SK-N-SH (cell line): ENCODE results near the gene CADM1. TPM values are rescaled to one million over a fixed set of nuclear protein-coding genes. Genes with fewer than 3 reads are reported as not detected.
A peak's percentile ranks its signal among the peaks of the same experiment; 100 is the strongest.

ENCODE experiments used
- CTCF ChIA-PET: fragments of 300-600, 350-600 bp; formaldehyde crosslinking; extraction: SDS; loops from one replicate; lab custom pipeline; 2021; lab: Yijun Ruan, JAX
- POLR2A ChIA-PET: fragments of 350-600 bp; sonication (Branson Sonifier 250); formaldehyde crosslinking; extraction: SDS; loops from one replicate; lab custom pipeline; 2020; ENCODE audit warnings: antibody characterized with exemption, inconsistent platforms; lab: Yijun Ruan, JAX
- DNase-seq: peaks from one replicate; pipeline ENCODE4 v3.0.0; 2012
- H2AFZ ChIP-seq: fragments of 200-600 bp; sonication (generic); 2 replicates; pipeline ENCODE4 v1.8.1; 2016; ENCODE audit warnings: antibody characterized with exemption, mild to moderate bottlenecking, low read depth
- H3F3A ChIP-seq: fragments of 200-600 bp; sonication (generic); replicated peaks from 2 replicates; pipeline ENCODE3; 2016; ENCODE audit warnings: antibody characterized with exemption, mild to moderate bottlenecking; ENCODE audit not compliant: insufficient read depth
- H3K27ac ChIP-seq, 2 experiments: fragments of 200-500 bp in 1 of 2; fragments of 200-600 bp in 1 of 2; sonication (Bioruptor generic) in 1 of 2; sonication (generic), shearing (Covaris generic) in 1 of 2; 2 replicates each; pipeline versions ENCODE4 v1.5.1 to v1.6.1; 2014 to 2016; ENCODE audit warnings: low read depth in 2 of 2, inconsistent platforms in 1 of 2, low read length in 1 of 2, mild to moderate bottlenecking in 1 of 2, mixed read lengths in 1 of 2
- H3K27me3 ChIP-seq: fragments of 200-600 bp; sonication (generic), shearing (Covaris generic); 2 replicates; pipeline ENCODE4 v1.6.1; 2016; ENCODE audit warnings: mixed run types; ENCODE audit not compliant: insufficient read depth
- H3K36me3 ChIP-seq, 2 experiments: fragments of 200-500 bp in 1 of 2; fragments of 200-600 bp in 1 of 2; sonication (Bioruptor generic) in 1 of 2; sonication (generic) in 1 of 2; replicated peaks in 1 of 2; 2 replicates each; pipeline versions ENCODE3 to v1.5.1; 2014 to 2016; ENCODE audit warnings: low read length in 1 of 2, mild to moderate bottlenecking in 1 of 2; ENCODE audit not compliant: insufficient read depth in 2 of 2, control insufficient read depth in 1 of 2
- H3K4me1 ChIP-seq, 2 experiments: fragments of 200-500 bp in 1 of 2; fragments of 200-600 bp in 1 of 2; sonication (Bioruptor generic) in 1 of 2; sonication (generic), shearing (Covaris generic) in 1 of 2; 2 replicates each; pipeline versions ENCODE4 v1.5.1 to v1.6.1; 2014 to 2016; ENCODE audit warnings: low read depth in 1 of 2, low read length in 1 of 2, mixed run types in 1 of 2; ENCODE audit not compliant: insufficient read depth in 2 of 2, control insufficient read depth in 1 of 2
- H3K4me2 ChIP-seq: fragments of 200-600 bp; sonication (generic), shearing (Covaris generic); 2 replicates; pipeline ENCODE4 v1.6.1; 2017; ENCODE audit warnings: mixed run types
- H3K4me3 ChIP-seq, 2 experiments: fragments of 200-500 bp in 1 of 2; fragments of 200-600 bp in 1 of 2; sonication (Bioruptor generic) in 1 of 2; sonication (generic), shearing (Covaris generic) in 1 of 2; 2 replicates each; pipeline versions ENCODE4 v1.5.1 to v1.8.1; 2014 to 2016; ENCODE audit warnings: low read depth in 2 of 2, inconsistent platforms in 1 of 2, low read length in 1 of 2, mild to moderate bottlenecking in 1 of 2, mixed read lengths in 1 of 2, moderate library complexity in 1 of 2
- H3K79me2 ChIP-seq: fragments of 200-600 bp; sonication (generic); 2 replicates; pipeline ENCODE4 v1.8.1; 2017; ENCODE audit warnings: mild to moderate bottlenecking; ENCODE audit not compliant: insufficient read depth
- H3K9ac ChIP-seq: fragments of 200-600 bp; sonication (generic); 2 replicates; pipeline ENCODE4 v1.6.1; 2017; ENCODE audit warnings: mixed run types
- H3K9me2 ChIP-seq: fragments of 200-600 bp; sonication (generic); 2 replicates; pipeline ENCODE4 v1.6.1; 2017; ENCODE audit warnings: mixed run types
- H3K9me3 ChIP-seq: fragments of 200-600 bp; sonication (generic); 2 replicates; pipeline ENCODE4 v1.6.1; 2017; ENCODE audit warnings: mixed run types, mild to moderate bottlenecking, moderate library complexity
- H4K20me1 ChIP-seq: fragments of 200-600 bp; sonication (generic); 2 replicates; pipeline ENCODE4 v1.6.1; 2017; ENCODE audit warnings: mild to moderate bottlenecking, mixed run types; ENCODE audit not compliant: insufficient read depth
- ELF1 ChIP-seq: IDR thresholded peaks from 2 replicates; pipeline ENCODE4 v1.4.0; 2012
- FOXM1 ChIP-seq: IDR thresholded peaks from 2 replicates; pipeline ENCODE4 v1.4.0; 2012; ENCODE audit warnings: low read depth, mild to moderate bottlenecking
- GATA2 ChIP-seq: sonication (generic); formaldehyde crosslinking; IDR thresholded peaks from 2 replicates; pipeline ENCODE4 v1.5.0; 2020; ENCODE audit warnings: mild to moderate bottlenecking, missing genetic modification reagents
- IRF3 ChIP-seq: fragments of 150-350 bp; IDR thresholded peaks from 2 replicates; pipeline ENCODE4 v1.6.1; 2016; ENCODE audit warnings: mild to moderate bottlenecking, low read depth, low read length
- MXI1 ChIP-seq: IDR thresholded peaks from 2 replicates; pipeline ENCODE4 v1.6.1; 2012; ENCODE audit warnings: mild to moderate bottlenecking, low read depth, low read length, improper control_type of control experiment
- NFIC ChIP-seq: IDR thresholded peaks from 2 replicates; pipeline ENCODE4 v1.4.0; 2012; ENCODE audit warnings: borderline replicate concordance
- RAD21 ChIP-seq: IDR thresholded peaks from 2 replicates; pipeline ENCODE4 v1.6.1; 2012; ENCODE audit warnings: mild to moderate bottlenecking, low read length
- RCOR1 ChIP-seq: fragments of 150-350 bp; IDR thresholded peaks from 2 replicates; pipeline ENCODE4 v1.6.1; 2017; ENCODE audit warnings: antibody characterized with exemption, low read length
- SMC3 ChIP-seq: IDR thresholded peaks from 2 replicates; pipeline ENCODE4 v1.6.1; 2012; ENCODE audit warnings: low read depth, low read length, improper control_type of control experiment
- WGBS: methylation state at CpG from one replicate; pipeline ENCODE4 v1.1.6; 2017; ENCODE audit warnings: low lambda C conversion rate; 5-methylcytosine and 5-hydroxymethylcytosine counted together
- polyA plus RNA-seq, 3 experiments: library from polyadenylated mRNA; depleted of rRNA; stranded (reverse); fragments of >200 nt; gene quantifications; 2 replicates each; pipeline ENCODE4 v1.2.3, GENCODE V29; 2012
- TF ChIP-seq, protein P1 (sequence below): fragments of 200-600 bp; sonication (generic); IDR thresholded peaks from 2 replicates; pipeline ENCODE4 v1.6.1; 2017; ENCODE audit warnings: antibody characterized with exemption, mild to moderate bottlenecking, moderate library complexity
- TF ChIP-seq, protein P2 (sequence below): IDR thresholded peaks from 2 replicates; pipeline ENCODE4 v1.4.0; 2012; ENCODE audit warnings: low read depth, borderline replicate concordance

The CADM1 gene
- polyA plus RNA-seq, 1 of the 3 experiments (the other 2 are of a cell fraction) = 7.9 TPM

DNA sequence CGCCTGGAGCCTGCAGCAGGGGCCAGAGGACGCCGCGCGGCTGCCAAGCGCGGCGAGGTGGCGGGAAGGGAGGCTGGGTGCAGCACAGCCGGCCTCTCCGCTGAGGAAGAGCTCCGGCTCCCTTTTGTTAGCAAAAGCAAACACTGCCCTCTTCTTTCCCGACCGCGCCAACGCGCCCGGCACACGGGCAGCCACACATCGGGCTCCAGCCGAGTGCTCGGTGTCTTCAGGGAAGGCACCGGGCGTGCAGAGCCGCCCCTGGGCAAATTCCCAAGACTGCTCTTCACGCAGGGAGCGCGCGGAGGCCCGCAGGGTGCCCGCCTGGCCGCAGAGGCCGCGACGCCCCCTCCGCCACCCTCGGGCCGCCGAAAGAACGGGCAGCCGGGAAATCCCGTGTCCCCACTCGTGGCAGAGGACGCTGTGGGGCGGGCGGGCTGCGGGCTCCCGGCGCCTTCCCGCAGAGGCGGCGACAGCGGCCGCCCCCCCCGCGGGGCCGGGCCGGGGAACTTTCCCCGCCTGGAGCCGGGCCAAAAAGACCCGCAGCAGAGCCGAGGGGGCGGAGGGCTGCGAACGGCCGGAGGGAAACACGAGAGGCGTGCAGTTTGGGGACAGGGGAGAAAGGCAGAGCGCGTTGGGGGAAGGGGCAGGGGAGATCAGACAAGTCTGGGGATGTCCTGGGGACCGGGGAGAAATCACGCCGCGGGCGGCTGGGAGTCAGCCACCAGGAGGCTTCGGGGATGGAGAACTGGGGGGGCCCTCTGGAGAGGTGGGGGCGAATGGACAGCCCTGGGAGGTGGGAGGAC, 931 bp downstream of the CADM1 start:
- Histone ChIP-seq H3K27me3 (peaks cover 12% of the 10 kb centered on the region; the same call in 1 of the 2 replicates), H3K4me1 (peaks cover 3 to 27% of the 10 kb centered on the region in 2 experiments; a peak in 2 of 4 replicates), H3K9me3 (no peaks in the 10 kb centered on the region), H3K9ac (peak overlapping the region; percentile 59), H3K9me2 (no peaks in the 10 kb centered on the region), H4K20me1 (no peaks in the 10 kb centered on the region), H3K79me2 (no peaks in the 10 kb centered on the region), H3K4me2 (peak overlapping the region; percentile 98), H3F3A (peaks cover 10% of the 10 kb centered on the region), H2AFZ (peak overlapping the region; percentile 83), H3K36me3 (no peaks in the 10 kb centered on the region), H3K27ac (peak overlapping the region in 1 of 2 experiments; percentile 93; a peak in 2 of 4 replicates), H3K4me3 (peak overlapping the region; percentile 84 to 95)
- 2% methylated on average over 31 of the region's 77 CpGs for WGBS
- CTCF ChIA-PET = interaction anchor here (0.6 to 5.5 kb wide), 20 partner anchors 24 to 1188 kb away, joined by 3 to 28 read pairs (median 4); no protein-coding TSS in a partner anchor
- DNase-seq = peak; percentile 74
- POLR2A ChIA-PET = interaction anchor here (0.6 to 2.1 kb wide), 6 partner anchors 93 to 998 kb away, joined by 3 to 4 read pairs (median 4); no protein-coding TSS in a partner anchor
- TF ChIP-seq, protein P1, sequence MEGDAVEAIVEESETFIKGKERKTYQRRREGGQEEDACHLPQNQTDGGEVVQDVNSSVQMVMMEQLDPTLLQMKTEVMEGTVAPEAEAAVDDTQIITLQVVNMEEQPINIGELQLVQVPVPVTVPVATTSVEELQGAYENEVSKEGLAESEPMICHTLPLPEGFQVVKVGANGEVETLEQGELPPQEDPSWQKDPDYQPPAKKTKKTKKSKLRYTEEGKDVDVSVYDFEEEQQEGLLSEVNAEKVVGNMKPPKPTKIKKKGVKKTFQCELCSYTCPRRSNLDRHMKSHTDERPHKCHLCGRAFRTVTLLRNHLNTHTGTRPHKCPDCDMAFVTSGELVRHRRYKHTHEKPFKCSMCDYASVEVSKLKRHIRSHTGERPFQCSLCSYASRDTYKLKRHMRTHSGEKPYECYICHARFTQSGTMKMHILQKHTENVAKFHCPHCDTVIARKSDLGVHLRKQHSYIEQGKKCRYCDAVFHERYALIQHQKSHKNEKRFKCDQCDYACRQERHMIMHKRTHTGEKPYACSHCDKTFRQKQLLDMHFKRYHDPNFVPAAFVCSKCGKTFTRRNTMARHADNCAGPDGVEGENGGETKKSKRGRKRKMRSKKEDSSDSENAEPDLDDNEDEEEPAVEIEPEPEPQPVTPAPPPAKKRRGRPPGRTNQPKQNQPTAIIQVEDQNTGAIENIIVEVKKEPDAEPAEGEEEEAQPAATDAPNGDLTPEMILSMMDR = peak; percentile 40
- TF ChIP-seq RCOR1 (no peak), IRF3 (no peak), RAD21 (peak; percentile 72), MXI1 (peak; percentile 53), ELF1 (no peak), NFIC (peak; percentile 11; the same call in 1 of the 2 replicates), FOXM1 (no peak), SMC3 (peak; percentile 65), GATA2 (CRISPR knock-in tag) (no peak)
- TF ChIP-seq, protein P2, sequence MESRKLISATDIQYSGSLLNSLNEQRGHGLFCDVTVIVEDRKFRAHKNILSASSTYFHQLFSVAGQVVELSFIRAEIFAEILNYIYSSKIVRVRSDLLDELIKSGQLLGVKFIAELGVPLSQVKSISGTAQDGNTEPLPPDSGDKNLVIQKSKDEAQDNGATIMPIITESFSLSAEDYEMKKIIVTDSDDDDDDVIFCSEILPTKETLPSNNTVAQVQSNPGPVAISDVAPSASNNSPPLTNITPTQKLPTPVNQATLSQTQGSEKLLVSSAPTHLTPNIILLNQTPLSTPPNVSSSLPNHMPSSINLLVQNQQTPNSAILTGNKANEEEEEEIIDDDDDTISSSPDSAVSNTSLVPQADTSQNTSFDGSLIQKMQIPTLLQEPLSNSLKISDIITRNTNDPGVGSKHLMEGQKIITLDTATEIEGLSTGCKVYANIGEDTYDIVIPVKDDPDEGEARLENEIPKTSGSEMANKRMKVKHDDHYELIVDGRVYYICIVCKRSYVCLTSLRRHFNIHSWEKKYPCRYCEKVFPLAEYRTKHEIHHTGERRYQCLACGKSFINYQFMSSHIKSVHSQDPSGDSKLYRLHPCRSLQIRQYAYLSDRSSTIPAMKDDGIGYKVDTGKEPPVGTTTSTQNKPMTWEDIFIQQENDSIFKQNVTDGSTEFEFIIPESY = no peak
